Measurements from ENCODE around the gene IFTAP. TPM values are rescaled to one million over a fixed set of nuclear protein-coding genes. Genes with fewer than 3 reads are reported as not detected.
A peak's percentile ranks its signal among the peaks of the same experiment; 100 is the strongest.

IFTAP gene
- total RNA-seq, 1 experiment from 2014 or later: 6.3 TPM

GRCh38 chr11:36598051-36598450 is 3.7 kb downstream of the IFTAP start, which contains the start of gene RAG2:
RAG2 (minus strand) TSS chr11:36598236; CDS start chr11:36594168, 4,068 bp downstream.
- no peak for DNase-seq (ENCODE audit: low spot score)

DNA sequence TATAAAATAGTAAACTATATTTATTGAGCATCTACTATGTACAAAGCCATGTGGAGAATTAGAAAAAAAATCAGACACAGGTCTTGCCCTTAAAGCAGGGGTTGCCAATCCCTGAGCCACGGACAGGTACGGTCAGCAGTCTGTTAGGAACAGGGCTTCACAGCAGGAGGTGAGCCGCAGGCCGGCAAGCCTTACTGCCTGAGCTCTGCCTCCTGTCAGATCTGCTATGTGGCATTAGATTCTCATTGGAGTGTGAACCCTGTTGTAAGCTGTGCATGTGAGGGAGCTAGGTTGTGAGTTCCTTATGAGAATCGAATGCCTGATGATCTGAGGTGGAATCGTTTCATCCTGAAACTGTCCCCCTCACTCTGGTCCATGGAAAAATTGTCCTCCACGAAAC is 5.9 kb downstream of the IFTAP start:
- no peak for DNase-seq (ENCODE audit: low spot score)

DNA sequence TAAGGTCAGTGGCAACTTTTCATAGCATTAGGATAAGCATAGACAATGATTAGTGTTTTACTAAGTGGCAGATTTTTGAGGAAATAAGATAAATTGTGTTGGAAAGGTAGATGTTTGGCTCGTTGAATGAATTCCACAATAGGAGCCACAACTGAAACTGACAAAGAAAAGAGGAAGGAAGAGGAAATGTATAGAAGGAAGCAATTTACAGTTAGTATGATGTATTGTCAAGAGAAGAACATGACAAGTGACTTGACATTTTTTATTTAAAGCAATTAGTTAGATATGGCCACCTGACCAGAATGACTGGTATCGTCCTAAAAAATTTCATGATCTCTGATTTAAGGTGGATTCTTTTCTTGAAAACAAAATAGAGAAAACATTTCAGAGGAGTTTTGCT is 6.9 kb downstream of the IFTAP start:
- DNase-seq (ENCODE audit: low spot score): no peak

DNA sequence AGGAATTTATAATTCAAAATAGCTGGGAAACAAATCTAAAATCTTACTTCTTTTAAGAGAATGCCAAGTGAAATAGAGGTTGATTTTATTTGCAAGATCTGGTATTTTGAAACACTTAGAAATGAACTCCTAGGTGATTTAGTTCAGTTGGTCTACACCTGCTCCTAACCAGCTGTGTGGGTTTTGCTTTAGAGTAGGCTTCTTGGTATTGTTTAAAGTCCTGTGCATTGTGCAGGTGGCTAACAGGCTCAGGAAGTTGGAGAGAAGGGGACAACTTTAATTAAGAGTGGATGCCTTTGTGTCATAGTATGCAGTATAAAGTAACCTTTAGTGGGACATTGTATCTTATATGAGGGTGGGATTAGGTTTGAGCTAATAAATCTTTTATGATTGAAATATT is 7.8 kb downstream of the IFTAP start:
- no peak for DNase-seq (ENCODE audit: low spot score)

DNA sequence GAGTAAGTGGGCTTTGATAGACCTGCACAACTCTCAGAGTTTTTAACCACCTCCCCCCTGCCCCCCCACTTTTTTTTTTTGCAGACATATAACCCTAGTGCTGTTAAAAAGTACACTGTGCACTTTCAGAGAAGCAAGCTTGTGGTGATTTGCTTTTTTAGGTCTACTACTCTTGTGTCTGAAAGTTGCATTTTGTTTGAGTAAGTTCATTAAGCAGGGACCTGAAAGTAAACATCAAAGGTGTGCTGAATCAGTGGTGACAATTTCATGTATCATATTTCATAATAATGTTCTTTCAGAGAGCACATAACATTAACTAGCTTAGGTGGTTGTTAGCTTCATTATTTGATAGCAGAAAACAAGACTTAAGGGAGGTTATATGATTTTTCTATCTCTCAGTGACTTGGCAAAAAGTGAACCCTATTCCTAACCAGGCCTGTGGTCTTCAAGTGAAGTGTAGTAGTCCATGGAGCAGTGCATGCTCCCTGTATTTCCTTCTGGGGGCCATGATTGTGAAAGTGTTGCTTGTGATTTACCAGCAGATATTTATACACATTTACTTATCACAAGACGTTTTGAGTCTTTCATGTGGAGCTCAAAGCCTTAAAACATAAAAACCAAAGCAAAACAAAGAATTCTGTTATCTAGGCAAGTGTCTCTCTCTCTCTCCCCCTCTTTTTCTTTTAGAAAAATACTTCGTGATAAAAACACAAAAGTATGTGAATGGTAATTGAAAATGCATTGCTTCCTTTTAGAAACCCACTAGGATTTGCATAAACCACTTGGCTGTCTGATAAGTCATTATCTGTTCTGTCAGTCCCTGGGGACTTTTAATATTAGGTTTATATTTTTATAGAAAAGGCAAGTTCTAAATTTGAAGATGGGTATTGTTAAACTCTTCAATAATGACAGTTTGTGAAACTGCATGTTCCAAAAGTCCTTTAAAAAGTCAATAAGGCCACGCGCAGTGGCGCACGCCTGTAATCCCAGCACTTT is 11.2 kb downstream of the IFTAP start:
- no peak for DNase-seq (ENCODE audit: low spot score)

DNA sequence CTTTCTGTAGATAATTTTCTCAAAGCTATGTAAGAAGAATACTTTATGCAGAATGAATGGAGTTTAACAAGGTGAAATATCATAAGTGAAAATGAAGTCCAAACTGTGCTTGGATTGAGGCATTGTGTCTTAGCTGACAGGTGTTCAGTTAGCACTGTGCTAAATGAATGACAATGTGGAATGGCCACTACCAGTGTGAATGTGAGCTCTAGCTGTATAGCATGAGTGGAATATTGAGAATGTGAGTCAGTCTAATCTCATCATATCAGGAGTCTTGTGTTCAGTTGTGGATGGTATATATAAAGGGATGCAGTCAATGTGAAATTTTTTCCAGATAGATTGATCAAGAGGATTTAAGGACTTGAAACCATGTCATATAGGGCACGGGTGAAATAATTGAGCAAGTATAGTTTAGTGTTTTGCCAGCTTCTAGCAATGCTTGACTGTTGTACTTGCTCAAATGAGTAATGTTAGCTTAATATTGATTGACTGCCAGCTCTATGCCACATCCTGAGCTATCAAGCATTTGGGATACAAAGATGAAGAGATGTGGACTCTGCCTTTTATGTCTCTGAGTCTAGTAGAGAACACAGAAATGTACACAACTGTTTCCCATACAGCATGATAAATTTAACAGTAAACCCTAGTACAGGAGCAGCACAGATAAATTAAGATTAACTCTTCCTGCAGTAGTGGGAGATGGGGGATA is 14.3 kb downstream of the IFTAP start:
- no peak for DNase-seq (ENCODE audit: low spot score)

GRCh38 chr11:36609383-36609782 is 15.1 kb downstream of the IFTAP start:
- no peak for DNase-seq (ENCODE audit: low spot score)

- DNase-seq (ENCODE audit: low spot score): no peak
Measured at GRCh38 chr11:36615826-36616225, 21.5 kb downstream of the IFTAP start.

- no peak for DNase-seq (ENCODE audit: low spot score)
Measured at GRCh38 chr11:36617543-36618362, 23.5 kb downstream of the IFTAP start.

DNA sequence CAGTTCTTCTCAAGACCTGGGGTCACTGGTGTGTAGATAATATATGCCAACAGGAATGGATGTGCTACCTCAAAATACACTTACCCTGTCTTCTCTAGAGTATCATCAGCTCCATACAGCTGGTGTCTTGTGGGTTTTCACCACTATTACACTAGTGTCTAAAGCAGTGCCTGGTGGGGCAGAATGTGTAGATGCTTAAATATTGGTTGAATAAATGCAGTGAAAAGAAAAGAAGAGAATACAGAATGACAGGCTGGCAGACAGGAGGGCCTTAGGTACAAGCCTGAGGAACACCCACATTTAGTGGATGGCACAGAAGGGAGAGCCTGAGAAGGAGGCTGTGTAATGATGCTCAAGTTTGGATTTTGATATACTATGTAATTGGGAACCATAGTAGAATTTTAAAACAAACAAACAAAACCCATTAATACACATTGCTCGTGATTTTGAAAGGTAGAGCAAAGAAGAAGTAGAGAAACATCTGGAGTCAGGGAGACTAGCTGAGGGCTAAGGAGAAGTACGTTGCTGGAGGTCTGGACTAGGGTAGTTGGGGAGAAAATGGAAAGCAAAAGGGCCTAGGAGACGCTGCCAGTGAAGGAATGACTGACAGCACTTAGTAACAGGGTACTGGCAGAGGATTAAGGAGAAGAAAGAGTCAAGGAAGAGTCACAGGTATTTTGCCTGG is 24.2 kb downstream of the IFTAP start:
- no peak for DNase-seq (ENCODE audit: low spot score)

DNA sequence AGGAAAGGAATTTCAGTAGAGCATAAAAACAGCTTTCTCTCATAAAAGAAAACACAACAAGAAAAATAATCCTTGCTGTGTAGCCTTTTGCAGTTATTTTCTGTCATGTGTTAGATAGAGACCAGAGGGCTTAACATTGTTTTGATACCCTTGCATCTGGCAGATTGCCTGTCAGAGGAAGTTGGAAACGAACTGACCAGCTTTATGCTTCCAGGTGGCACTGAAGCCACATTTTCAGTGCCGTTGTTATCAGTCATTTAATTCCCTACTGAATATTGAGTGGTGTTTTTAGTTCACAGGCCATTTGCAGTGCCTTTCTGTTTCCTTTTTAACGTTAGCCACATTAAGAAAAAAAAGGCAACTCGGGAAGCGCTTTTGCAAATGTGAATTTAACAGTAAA is 25.2 kb downstream of the IFTAP start:
- no peak for DNase-seq (ENCODE audit: low spot score)

DNA sequence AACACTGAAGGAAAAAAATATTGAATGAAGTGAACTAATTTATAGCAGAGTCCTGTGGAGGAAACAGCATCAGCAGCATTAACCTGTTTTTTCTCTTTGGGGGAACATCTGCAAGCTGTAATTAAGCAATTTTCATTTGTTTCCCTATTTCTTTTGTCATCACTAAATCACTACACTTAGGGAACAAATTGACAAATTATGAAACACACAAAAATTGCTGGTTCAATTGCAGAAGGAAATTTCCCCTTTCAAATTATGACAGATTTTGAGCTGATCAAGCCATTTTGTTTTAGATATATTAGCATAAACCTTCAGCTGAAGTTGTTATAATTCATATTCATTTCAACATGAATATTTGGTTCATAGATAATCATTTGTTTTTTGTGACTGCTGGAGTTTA is 25.9 kb downstream of the IFTAP start:
- no peak for DNase-seq (ENCODE audit: low spot score)

- DNase-seq (ENCODE audit: low spot score): peak; percentile 67
Measured at GRCh38 chr11:36622431-36623136, 28.3 kb downstream of the IFTAP start.

DNA sequence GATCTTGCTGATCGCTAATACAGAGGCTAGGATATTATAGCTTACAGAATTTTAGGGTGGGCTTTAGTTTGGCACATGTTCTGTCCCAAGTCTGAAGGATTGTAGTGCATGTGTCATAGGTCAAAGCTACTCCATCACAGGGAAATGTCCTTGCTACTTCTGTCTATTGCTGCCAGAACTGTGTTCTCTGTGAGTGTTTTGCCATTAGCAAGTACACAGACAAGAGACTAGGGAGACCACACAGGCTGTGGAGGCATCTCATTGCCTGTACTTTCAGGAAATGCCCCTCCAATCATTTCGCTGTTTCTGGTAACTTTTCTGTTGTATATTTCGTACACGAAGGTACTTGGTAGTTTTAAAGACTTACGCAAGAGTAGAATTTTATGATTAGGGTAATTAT is 29.2 kb downstream of the IFTAP start:
- no peak for DNase-seq (ENCODE audit: low spot score)

GRCh38 chr11:36627006-36627405 is 32.7 kb downstream of the IFTAP start:
- no peak for DNase-seq (ENCODE audit: low spot score)

DNA sequence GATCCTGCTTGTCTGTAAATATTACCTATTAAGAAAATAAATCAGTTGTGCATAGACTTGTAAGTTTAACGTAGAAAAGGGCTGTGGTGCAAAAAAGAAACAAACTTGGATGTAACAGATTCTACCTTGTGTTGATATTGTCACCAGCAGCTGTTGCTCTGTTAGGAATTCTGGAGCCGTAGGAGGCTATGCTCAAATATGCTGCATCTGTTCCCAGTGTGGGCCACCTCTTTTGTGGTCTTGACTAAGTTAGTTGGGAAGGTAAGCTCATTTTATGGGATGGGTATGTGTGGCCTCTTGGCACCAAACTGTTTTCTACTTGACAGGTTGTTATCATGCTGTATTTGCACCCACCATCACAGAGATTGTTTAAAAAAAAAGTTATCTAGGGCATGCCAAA is 33.2 kb downstream of the IFTAP start:
- DNase-seq (ENCODE audit: low spot score): no peak

GRCh38 chr11:36628141-36628540 is 33.8 kb downstream of the IFTAP start:
- DNase-seq (ENCODE audit: low spot score): no peak

DNA sequence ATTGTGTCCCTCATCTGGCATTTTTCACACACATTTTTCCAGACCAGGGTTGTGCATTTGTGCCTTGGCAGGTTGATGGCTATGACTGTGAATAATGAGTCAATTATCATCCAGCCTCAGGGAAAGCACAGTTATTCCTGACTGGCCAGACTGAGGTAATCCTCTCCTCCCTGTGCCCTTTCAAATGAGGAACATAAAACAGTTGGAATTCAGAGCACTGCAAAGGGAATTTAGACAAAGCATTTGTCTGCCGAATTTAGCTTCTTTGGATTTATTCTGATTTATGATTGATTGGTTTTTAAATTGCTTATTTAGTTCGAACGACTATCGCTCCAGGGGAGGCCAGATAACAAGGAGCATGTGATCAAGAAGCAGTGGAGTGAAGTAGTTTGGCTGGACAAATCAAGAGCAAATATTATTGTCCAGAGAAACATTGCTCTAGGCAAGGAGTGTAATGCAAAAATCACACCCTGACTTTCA is 34.5 kb downstream of the IFTAP start:
- no peak for DNase-seq (ENCODE audit: low spot score)

DNA sequence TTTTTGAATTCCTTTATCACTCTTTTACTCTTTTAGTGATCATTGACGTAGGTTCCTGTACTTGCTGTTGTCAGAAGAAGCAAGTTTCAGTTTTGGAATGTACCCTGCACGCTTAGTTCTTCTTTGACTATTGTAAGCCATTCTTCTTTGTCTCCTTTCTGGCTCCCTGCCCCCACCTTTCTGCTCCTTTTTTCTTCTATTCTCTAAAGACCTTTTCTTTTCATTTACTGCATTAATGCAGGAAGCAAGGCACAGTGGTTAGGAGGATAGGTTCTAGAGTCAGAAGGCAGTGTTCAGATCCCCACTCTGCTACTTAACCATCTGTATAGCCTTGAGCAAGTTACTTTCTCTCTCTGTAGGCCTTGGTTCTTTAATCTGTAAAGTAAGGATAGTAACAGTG is 37.5 kb downstream of the IFTAP start:
- no peak for DNase-seq (ENCODE audit: low spot score)

GRCh38 chr11:36635066-36635862 is 41.0 kb downstream of the IFTAP start:
- DNase-seq (ENCODE audit: low spot score): no peak

Measured in HT-29 (cell line).